ENCODE data around the gene PARVA. TPM values are rescaled to one million over a fixed set of nuclear protein-coding genes. Genes with fewer than 3 reads are reported as not detected.

Gene PARVA
- total RNA-seq, 2 experiments from 2014 or later, result not detected

DNA sequence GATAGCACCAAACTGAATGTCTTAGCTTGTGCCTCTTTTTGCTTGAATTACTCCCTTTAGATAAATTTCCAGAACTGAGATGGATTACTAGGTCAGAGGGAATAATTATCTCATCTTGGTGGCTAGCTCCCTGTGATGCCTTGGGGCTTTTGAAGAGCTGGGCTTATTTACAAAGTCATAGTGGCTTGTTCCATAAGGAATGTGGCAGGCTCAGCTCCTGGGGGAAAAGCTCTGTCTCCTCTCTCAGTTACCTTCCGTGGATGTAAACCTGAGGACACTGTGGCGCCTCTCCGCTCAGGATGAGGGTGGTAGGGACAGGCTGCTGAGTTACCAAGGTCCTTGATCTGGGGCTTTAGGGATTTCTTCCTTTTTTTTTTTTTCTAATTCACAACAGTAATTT, 121.7 kb downstream of the PARVA start:
- no TSS peak for BruUV-seq (replicated peaks)
- Histone ChIP-seq H3K27ac (ENCODE audit: low read depth, low read length, poor library complexity, severe bottlenecking) (no peak overlapping the region), H3K4me3 (ENCODE audit: low read depth, low read length, poor library complexity, severe bottlenecking) (no peak overlapping the region), H4K20me1 (ENCODE audit: insufficient read depth, low read length) (no peaks in the 10 kb centered on the region), H2AFZ (ENCODE audit: low read length) (no peak overlapping the region), H3K9me2 (ENCODE audit: insufficient read depth, low read length) (no peaks in the 10 kb centered on the region), H3K79me2 (ENCODE audit: insufficient read depth, low read depth, low read length) (no peaks in the 10 kb centered on the region), H3K4me1 (ENCODE audit: insufficient read depth, low read length, poor library complexity, severe bottlenecking) (no peaks in the 10 kb centered on the region), H3K36me3 (ENCODE audit: insufficient read depth, low read length) (no peaks in the 10 kb centered on the region), H3K9me3 (ENCODE audit: low read length) (no peaks in the 10 kb centered on the region), H3K4me2 (ENCODE audit: low read length) (no peak overlapping the region)
- TF ChIP-seq CTCF (conservative IDR thresholded peaks at IDR 0.05; ENCODE audit: low read length), result no peak
- no peak for TF ChIP-seq EZH2phosphoT487 (IDR thresholded peaks at IDR 0.05; ENCODE audit: borderline replicate concordance, low read depth, low read length)
- intact Hi-C loops (cut with micrococcal nuclease; ENCODE audit: unreplicated experiment), result no loop called here
- ChIA-PET POLR2A (no interaction called here), CTCF (ENCODE audit: unreplicated experiment) (no interaction called here)
- DNase-seq (ENCODE audit: low spot score), result no peak

DNA sequence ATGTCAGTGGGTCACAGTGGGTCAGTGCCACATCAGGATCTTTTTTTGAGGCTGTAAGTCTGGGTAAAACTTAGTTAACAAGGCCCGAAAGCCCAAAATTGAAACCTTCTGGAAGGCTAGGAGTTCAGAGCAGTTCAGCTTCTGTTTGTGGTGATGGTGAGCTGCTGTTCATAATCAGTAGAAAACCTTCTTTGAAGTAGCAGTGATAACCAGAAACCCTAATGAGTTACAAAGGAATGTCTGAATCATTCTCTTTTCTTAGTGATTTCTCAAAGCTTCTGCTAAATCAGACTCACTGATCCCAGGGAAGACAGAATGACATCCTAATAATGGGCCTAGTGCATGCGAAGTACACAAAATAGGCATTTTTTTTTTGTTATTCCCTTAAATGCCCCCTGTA, 124.7 kb downstream of the PARVA start:
- Histone ChIP-seq H3K27ac (ENCODE audit: low read depth, low read length, poor library complexity, severe bottlenecking) (no peak overlapping the region), H3K9me2 (ENCODE audit: insufficient read depth, low read length) (no peaks in the 10 kb centered on the region), H3K4me2 (ENCODE audit: low read length) (no peak overlapping the region), H3K36me3 (ENCODE audit: insufficient read depth, low read length) (no peaks in the 10 kb centered on the region), H2AFZ (ENCODE audit: low read length) (no peak overlapping the region), H3K79me2 (ENCODE audit: insufficient read depth, low read depth, low read length) (no peaks in the 10 kb centered on the region), H4K20me1 (ENCODE audit: insufficient read depth, low read length) (no peaks in the 10 kb centered on the region), H3K9me3 (ENCODE audit: low read length) (no peaks in the 10 kb centered on the region), H3K4me3 (ENCODE audit: low read depth, low read length, poor library complexity, severe bottlenecking) (no peak overlapping the region), H3K4me1 (ENCODE audit: insufficient read depth, low read length, poor library complexity, severe bottlenecking) (no peaks in the 10 kb centered on the region)
- CTCF ChIA-PET (ENCODE audit: unreplicated experiment), result no interaction called here
- intact Hi-C loops (cut with micrococcal nuclease; ENCODE audit: unreplicated experiment), result no loop called here
- TF ChIP-seq CTCF (conservative IDR thresholded peaks at IDR 0.05; ENCODE audit: low read length) (no peak), EZH2phosphoT487 (IDR thresholded peaks at IDR 0.05; ENCODE audit: borderline replicate concordance, low read depth, low read length) (no peak)
- no TSS peak for BruUV-seq (replicated peaks)
- DNase-seq (ENCODE audit: low spot score), result no peak
- POLR2A ChIA-PET, result interaction anchor here (0.7 kb wide), 1 partner anchor 244 kb away, joined by 3 read pairs; no protein-coding TSS in a partner anchor

- Histone ChIP-seq H2AFZ (ENCODE audit: low read length) (no peak overlapping the region), H3K79me2 (ENCODE audit: insufficient read depth, low read depth, low read length) (no peaks in the 10 kb centered on the region), H3K4me1 (ENCODE audit: insufficient read depth, low read length, poor library complexity, severe bottlenecking) (no peaks in the 10 kb centered on the region), H3K36me3 (ENCODE audit: insufficient read depth, low read length) (no peaks in the 10 kb centered on the region), H3K9me2 (ENCODE audit: insufficient read depth, low read length) (no peaks in the 10 kb centered on the region), H4K20me1 (ENCODE audit: insufficient read depth, low read length) (no peaks in the 10 kb centered on the region), H3K4me2 (ENCODE audit: low read length) (no peak overlapping the region), H3K27ac (ENCODE audit: low read depth, low read length, poor library complexity, severe bottlenecking) (no peak overlapping the region), H3K4me3 (ENCODE audit: low read depth, low read length, poor library complexity, severe bottlenecking) (no peak overlapping the region), H3K9me3 (ENCODE audit: low read length) (no peaks in the 10 kb centered on the region)
- intact Hi-C loops (cut with micrococcal nuclease; ENCODE audit: unreplicated experiment), result no loop called here
- DNase-seq (ENCODE audit: low spot score), result no peak
- BruUV-seq (replicated peaks), result no TSS peak
- CTCF ChIA-PET (ENCODE audit: unreplicated experiment), result no interaction called here
- POLR2A ChIA-PET, result no interaction called here
- no peak for TF ChIP-seq EZH2phosphoT487 (IDR thresholded peaks at IDR 0.05; ENCODE audit: borderline replicate concordance, low read depth, low read length)
- TF ChIP-seq CTCF (conservative IDR thresholded peaks at IDR 0.05; ENCODE audit: low read length), result no peak
These were observed 125.7 kb downstream of the PARVA start for GRCh38 chr11:12503039-12503484.
